HG03066 (cell line): ENCODE data around the gene MEIS2.

Experiments
- ATAC-seq: cut with Tn5 transposase; IDR thresholded peaks from one replicate; pipeline ENCODE4 v1.9.1; 2021; ENCODE audit warnings: low read depth; ENCODE audit not compliant: unreplicated experiment

Gene MEIS2

GRCh38 chr15:36850864-36851263 lies 249.5 kb downstream of the MEIS2 start:
- no peak for ATAC-seq

- ATAC-seq: no peak
Measured at GRCh38 chr15:36845270-36845669, 255.1 kb downstream of the MEIS2 start.

GRCh38 chr15:36844534-36844998 lies 255.8 kb downstream of the MEIS2 start:
- ATAC-seq: no peak

GRCh38 chr15:36843822-36844221 lies 256.5 kb downstream of the MEIS2 start:
- ATAC-seq: no peak

- ATAC-seq: no peak
Measured at GRCh38 chr15:36841193-36841592, 259.2 kb downstream of the MEIS2 start.
